ENCODE measurements around the gene ESRRA.

The ESRRA gene

DNA sequence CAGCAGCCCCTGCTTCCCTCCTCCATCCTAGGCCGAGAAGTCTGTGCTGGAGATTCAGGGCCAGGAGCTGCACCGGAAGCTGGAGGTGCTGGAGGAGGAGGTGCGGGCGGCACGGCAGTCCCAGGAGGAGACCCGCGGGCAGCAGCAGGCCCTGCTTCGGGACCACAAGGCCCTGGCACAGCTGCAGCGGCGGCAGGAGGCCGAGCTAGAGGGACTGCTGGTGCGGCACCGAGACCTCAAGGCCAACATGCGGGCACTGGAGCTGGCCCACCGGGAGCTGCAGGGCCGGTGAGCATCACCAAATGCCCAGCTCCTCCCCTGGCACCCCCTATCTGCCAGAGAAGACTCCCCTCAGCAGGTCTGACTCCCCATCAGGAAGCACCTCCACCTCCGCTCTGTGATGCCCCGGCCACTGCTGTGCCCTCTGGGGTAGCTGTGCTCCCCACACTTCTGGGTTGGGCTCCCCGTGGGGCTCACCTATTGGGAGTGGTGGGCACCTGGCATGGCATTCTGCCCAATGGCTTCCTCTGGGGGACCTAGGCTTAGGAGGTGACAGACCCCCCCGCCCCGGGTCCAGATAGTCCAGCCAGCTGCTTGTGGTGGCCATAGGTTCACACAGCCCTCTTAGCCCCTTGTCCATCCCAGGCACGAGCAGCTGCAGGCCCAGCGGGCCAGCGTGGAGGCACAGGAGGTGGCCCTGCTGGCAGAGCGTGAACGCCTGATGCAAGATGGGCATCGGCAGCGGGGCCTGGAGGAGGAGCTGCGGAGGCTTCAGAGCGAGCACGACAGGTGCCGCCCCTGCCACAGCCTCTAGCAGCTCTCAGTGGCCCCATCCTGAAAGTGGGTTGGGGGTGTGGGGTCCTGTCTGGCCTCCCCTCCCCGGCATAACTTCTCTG, 47.0 kb downstream of the ESRRA start:
- TF ChIP-seq, protein P1, sequence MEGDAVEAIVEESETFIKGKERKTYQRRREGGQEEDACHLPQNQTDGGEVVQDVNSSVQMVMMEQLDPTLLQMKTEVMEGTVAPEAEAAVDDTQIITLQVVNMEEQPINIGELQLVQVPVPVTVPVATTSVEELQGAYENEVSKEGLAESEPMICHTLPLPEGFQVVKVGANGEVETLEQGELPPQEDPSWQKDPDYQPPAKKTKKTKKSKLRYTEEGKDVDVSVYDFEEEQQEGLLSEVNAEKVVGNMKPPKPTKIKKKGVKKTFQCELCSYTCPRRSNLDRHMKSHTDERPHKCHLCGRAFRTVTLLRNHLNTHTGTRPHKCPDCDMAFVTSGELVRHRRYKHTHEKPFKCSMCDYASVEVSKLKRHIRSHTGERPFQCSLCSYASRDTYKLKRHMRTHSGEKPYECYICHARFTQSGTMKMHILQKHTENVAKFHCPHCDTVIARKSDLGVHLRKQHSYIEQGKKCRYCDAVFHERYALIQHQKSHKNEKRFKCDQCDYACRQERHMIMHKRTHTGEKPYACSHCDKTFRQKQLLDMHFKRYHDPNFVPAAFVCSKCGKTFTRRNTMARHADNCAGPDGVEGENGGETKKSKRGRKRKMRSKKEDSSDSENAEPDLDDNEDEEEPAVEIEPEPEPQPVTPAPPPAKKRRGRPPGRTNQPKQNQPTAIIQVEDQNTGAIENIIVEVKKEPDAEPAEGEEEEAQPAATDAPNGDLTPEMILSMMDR (IDR thresholded peaks at IDR 0.05; ENCODE audit: control insufficient read depth, insufficient read depth, low read depth, low read length, missing control alignments) = no peak
- no peak overlapping the region for H3K4me3 ChIP-seq (ENCODE audit: control insufficient read depth, low read depth, low read length)
- DNase-seq (ENCODE audit: low read depth) = no peak

DNA sequence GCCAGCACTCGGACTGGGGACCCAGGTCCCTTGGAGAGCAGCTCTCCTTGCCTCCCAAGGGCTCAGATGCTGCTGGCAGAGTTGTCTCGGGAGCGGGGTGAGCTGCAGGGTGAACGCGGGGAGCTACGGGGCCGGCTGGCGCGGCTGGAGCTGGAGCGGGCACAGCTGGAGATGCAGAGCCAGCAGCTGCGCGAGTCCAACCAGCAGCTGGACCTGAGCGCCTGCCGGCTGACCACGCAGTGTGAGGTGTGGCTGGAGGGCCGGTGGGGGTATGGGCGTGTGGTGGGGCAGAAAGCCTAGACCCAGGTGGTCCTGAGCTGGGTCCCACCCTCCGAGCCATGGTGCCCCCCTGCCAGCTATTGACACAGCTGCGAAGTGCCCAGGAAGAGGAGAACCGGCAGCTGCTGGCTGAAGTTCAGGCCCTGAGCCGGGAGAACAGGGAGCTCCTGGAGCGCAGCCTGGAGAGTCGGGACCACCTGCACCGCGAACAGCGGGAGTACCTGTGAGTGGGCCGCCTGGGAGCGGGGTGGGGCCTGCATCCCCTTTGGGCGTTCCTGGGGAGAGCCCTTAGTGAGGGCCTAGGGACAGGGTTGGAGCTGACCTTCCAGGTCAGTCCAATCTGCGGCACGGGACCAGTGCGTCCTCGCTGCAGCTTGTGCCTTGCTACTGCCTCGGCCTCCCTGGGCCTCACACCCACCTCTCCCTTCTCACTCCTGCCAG, 47.8 kb downstream of the ESRRA start:
- no peak overlapping the region for H3K4me3 ChIP-seq (ENCODE audit: control insufficient read depth, low read depth, low read length)
- TF ChIP-seq, protein P1 (IDR thresholded peaks at IDR 0.05; ENCODE audit: control insufficient read depth, insufficient read depth, low read depth, low read length, missing control alignments) = no peak
- no peak for DNase-seq (ENCODE audit: low read depth)

DNA sequence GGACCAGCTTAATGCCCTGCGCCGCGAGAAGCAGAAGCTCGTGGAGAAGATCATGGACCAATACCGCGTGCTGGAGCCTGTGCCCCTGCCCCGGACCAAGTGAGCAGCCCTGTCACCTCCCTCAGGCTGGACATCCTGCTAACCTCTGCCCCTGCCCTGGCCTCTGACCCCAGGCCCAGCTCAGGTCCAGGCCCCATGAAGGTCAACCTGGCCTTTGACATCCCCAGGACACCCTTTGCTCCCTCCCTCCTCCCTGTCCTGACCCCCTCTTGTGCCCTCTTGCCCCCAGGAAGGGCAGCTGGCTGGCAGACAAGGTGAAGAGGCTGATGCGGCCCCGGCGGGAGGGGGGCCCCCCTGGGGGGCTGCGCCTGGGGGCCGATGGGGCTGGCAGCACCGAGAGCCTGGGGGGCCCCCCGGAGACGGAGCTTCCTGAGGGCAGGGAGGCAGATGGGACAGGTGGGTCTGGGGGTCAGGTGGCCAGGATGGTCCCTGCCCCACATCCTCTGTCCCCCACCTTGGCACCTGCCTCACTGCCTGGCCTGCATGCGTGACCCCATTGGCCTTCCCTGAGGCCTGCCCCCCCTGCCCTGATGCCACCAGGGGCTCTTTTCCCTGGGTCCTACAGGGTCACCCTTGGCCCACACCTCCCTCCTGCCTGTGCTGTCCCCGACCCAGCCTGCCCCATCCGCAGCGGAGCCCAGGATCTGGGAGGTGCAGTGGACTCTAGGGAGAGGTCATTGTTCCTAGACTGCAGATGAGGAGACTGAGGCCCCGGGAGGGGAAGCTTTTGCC, 48.6 kb downstream of the ESRRA start:
- DNase-seq (ENCODE audit: low read depth) = no peak
- TF ChIP-seq, protein P1 (IDR thresholded peaks at IDR 0.05; ENCODE audit: control insufficient read depth, insufficient read depth, low read depth, low read length, missing control alignments) = no peak
- no peak overlapping the region for H3K4me3 ChIP-seq (ENCODE audit: control insufficient read depth, low read depth, low read length)

DNA sequence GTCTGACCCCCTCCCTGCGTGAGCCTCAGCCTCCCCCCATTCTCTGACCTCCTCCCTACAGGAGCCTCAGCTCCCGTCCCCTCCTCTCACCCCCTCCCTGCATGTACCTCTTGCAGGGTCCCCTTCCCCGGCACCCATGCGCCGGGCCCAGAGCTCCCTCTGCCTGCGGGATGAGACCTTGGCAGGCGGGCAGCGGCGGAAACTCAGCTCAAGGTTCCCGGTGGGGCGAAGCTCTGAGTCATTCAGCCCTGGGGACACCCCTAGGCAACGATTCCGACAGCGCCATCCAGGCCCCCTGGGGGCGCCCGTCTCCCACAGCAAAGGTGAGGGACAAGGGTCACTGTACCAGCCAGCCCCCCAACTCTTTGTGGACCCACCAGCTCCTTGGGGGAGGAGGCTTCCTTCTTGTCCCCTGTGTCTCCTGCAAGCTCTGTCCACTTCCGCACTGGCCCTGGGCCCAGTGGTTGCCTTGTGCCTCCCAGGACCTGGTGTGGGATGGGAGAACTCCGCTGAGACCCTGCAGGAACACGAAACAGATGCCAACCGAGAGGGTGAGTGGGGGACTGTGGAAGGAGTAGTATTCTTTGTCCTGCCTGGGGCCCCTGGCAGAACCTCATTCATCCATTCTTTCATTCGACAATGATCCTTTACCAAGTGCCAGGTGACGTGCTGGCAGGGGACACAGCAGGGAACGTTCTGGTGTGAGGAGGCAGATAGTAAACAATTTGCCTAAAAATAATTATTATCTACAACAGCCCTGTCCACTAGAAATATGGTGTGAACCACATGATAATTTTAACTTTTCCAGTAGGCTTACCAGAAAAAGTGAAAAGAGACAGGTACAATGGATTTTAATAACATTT, 50.0 kb downstream of the ESRRA start:
- no peak for DNase-seq (ENCODE audit: low read depth)
- TF ChIP-seq, protein P1 (IDR thresholded peaks at IDR 0.05; ENCODE audit: control insufficient read depth, insufficient read depth, low read depth, low read length, missing control alignments) = peak; percentile 90
- no peak overlapping the region for H3K4me3 ChIP-seq (ENCODE audit: control insufficient read depth, low read depth, low read length)

DNA sequence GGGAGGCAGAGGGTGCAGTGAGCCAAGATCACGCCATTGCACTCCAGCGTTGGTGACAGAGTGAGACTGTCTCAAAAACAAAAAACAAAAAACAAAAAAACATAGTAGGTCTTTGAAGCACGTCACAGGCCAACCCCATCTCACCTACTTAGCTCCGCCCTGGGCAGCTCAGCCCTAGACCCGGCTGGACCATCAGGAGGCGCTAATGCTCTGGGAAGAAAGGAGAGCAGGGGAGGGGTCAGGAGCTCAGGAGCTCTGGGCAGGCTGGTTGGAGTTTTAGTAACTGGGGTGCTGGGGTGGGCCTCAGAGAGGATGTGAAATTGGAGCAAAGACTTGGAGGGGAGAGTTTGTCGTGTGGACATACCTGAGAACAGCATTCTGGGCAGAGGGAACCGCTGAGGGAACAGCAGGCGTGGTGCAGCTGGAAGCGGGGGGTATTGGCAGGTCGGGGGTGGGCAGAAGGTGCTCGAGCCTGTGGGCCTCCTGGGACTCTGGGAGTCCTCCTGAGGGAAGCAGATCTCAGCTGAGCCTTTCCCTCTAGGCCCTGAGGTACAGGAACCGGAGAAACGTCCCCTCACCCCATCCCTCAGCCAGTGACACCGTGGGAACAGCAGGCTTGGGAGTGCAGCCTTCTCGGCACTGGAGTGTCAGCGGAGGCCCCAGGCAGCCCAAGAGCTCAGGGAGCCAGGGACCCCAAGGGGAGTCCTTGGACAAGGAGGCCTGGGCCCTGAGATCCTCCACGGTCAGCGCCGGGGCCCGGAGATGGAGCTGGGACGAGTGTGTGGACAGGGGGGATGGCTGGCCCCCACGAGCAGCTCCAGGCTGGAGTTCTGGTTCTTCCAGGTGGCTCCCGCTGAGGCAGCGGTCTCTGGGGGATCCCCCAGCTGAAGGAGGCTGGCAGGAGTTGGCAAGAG, 51.4 kb downstream of the ESRRA start:
- TF ChIP-seq, protein P1 (IDR thresholded peaks at IDR 0.05; ENCODE audit: control insufficient read depth, insufficient read depth, low read depth, low read length, missing control alignments) = peak; percentile 41
- DNase-seq (ENCODE audit: low read depth) = no peak
- H3K4me3 ChIP-seq (ENCODE audit: control insufficient read depth, low read depth, low read length) = no peak overlapping the region

Data from AG09309 (cell line).